Loucy (cell line): ENCODE measurements around the gene TOGARAM1.

Source experiments
- H2AFZ ChIP-seq: fragments of 200-600 bp; sonication (generic); 2 replicates; pipeline ENCODE4 v1.6.0; 2016; ENCODE audit warnings: antibody characterized with exemption, mild to moderate bottlenecking, low read length, moderate library complexity
- H3F3A ChIP-seq: fragments of 200-600 bp; 2 replicates; pipeline ENCODE4 v1.6.0; 2016; ENCODE audit warnings: antibody characterized with exemption, low read depth, mild to moderate bottlenecking
- H3K27me3 ChIP-seq: fragments of 200-600 bp; sonication (generic); 2 replicates; pipeline ENCODE4 v1.6.1; 2014; ENCODE audit warnings: low read length, mild to moderate bottlenecking; ENCODE audit not compliant: insufficient read depth, poor library complexity, severe bottlenecking
- H3K36me3 ChIP-seq: fragments of 200-600 bp; sonication (generic); 2 replicates; pipeline ENCODE4 v1.6.1; 2016; ENCODE audit warnings: low read length; ENCODE audit not compliant: insufficient read depth
- H3K4me1 ChIP-seq: fragments of 200-600 bp; sonication (generic); 2 replicates; pipeline ENCODE4 v1.5.1; 2014; ENCODE audit warnings: low read length, mild to moderate bottlenecking; ENCODE audit not compliant: insufficient read depth, poor library complexity, severe bottlenecking
- H3K4me2 ChIP-seq: fragments of 200-600 bp; sonication (generic); 2 replicates; pipeline ENCODE4 v1.6.0; 2014; ENCODE audit warnings: antibody characterized with exemption, low read length, low read depth, mild to moderate bottlenecking; ENCODE audit not compliant: poor library complexity, severe bottlenecking
- H3K4me3 ChIP-seq: fragments of 200-600 bp; sonication (generic); 2 replicates; pipeline ENCODE4 v1.5.1; 2014; ENCODE audit warnings: low read length, mild to moderate bottlenecking, mixed read lengths; ENCODE audit not compliant: poor library complexity, severe bottlenecking
- H3K79me2 ChIP-seq: fragments of 200-600 bp; sonication (generic); 2 replicates; pipeline ENCODE4 v1.6.1; 2014; ENCODE audit warnings: low read length; ENCODE audit not compliant: insufficient read depth
- H3K9ac ChIP-seq: fragments of 200-600 bp; sonication (generic); 2 replicates; pipeline ENCODE4 v1.6.0; 2014; ENCODE audit warnings: mild to moderate bottlenecking, low read depth, low read length, moderate library complexity; ENCODE audit not compliant: poor library complexity, severe bottlenecking
- H3K9me2 ChIP-seq: fragments of 200-600 bp; sonication (generic); replicated peaks from 2 replicates; pipeline ENCODE4 v1.6.1; 2016; ENCODE audit warnings: low read depth, low read length, mixed read lengths
- H3K9me3 ChIP-seq: fragments of 200-600 bp; sonication (generic); 2 replicates; pipeline ENCODE4 v1.6.1; 2014; ENCODE audit warnings: mild to moderate bottlenecking, antibody characterized with exemption, low read length, low read depth; ENCODE audit not compliant: insufficient read depth
- H4K20me1 ChIP-seq: fragments of 200-600 bp; sonication (generic); 2 replicates; pipeline ENCODE4 v1.6.0; 2014; ENCODE audit warnings: antibody characterized with exemption, low read length, mild to moderate bottlenecking; ENCODE audit not compliant: insufficient read depth, poor library complexity, severe bottlenecking
- CTCF ChIP-seq: fragments of 200-600 bp; sonication (generic); conservative IDR thresholded peaks from 2 replicates; pipeline ENCODE4 v1.5.1; 2014; ENCODE audit warnings: mild to moderate bottlenecking, antibody characterized with exemption, low read length
- EZH2phosphoT487 ChIP-seq: fragments of 200-600 bp; IDR thresholded peaks from 2 replicates; pipeline ENCODE4 v1.6.1; 2018; ENCODE audit warnings: antibody characterized with exemption, mild to moderate bottlenecking, moderate library complexity, borderline replicate concordance

Gene TOGARAM1

GRCh38 chr14:44956866-44957265, 5.1 kb upstream of the TOGARAM1 start:
- TF ChIP-seq EZH2phosphoT487 (no peak), CTCF (no peak)
- H3K4me1 ChIP-seq: peaks cover 67% of the 10 kb centered on the region
- no peaks in the 10 kb centered on the region for H3K9me3 ChIP-seq
- peak overlapping the region; percentile 76 for H3K4me2 ChIP-seq
- H3K9me2 ChIP-seq: no peaks in the 10 kb centered on the region
- H3K9ac ChIP-seq: no peak overlapping the region
- no peak overlapping the region for H2AFZ ChIP-seq
- 0 out of 2 replicates have a peak, but pooled peaks cover 2% of the 10 kb centered on the region for H3K36me3 ChIP-seq
- peaks cover 84% of the 10 kb centered on the region for H3K79me2 ChIP-seq
- no peaks in the 10 kb centered on the region for H3K27me3 ChIP-seq
- H3K4me3 ChIP-seq: peak overlapping the region; percentile 54
- no peaks in the 10 kb centered on the region for H3F3A ChIP-seq
- H4K20me1 ChIP-seq: peaks cover 79% of the 10 kb centered on the region

- H3K36me3 ChIP-seq: no peaks in the 10 kb centered on the region
- H3K9me2 ChIP-seq: no peaks in the 10 kb centered on the region
- peak overlapping the region; percentile 80 for H3K4me2 ChIP-seq
- peak overlapping the region; percentile 94 for H3K4me3 ChIP-seq
- H3K9me3 ChIP-seq: no peaks in the 10 kb centered on the region
- peaks cover 56% of the 10 kb centered on the region for H3K4me1 ChIP-seq
- H3K27me3 ChIP-seq: no peaks in the 10 kb centered on the region
- TF ChIP-seq EZH2phosphoT487 (no peak), CTCF (no peak)
- H2AFZ ChIP-seq: no peak overlapping the region
- peak overlapping the region; percentile 80 for H3K9ac ChIP-seq
- H3K79me2 ChIP-seq: peaks cover 73% of the 10 kb centered on the region
- H4K20me1 ChIP-seq: peaks cover 67% of the 10 kb centered on the region
- H3F3A ChIP-seq: no peaks in the 10 kb centered on the region
Observed at GRCh38 chr14:44959538-44959937, 2.5 kb upstream of the TOGARAM1 start.

DNA sequence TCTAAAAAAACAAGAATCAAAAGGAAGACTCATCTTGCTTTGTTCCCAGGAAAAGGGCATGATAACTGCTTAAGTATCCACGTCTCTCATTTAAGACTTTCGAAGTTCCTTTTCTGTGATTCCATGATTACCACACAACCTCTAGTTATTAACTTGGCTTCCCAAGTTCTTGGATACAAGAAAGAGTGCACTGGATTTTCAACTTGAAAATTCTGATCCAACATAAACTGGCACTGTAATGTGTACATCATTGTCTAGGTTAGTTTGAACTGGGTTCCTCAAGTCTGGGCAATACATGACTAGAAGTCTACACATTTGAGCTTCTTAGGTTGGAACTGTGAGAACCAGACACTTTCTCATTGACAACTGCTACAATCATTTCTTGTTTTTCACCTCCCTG, 1.8 kb upstream of the TOGARAM1 start:
- Histone ChIP-seq H3K36me3 (no peaks in the 10 kb centered on the region), H3K4me3 (peak overlapping the region; percentile 94), H3K4me2 (peak overlapping the region; percentile 80), H3K9me2 (no peaks in the 10 kb centered on the region), H3K9ac (peak overlapping the region; percentile 80), H3F3A (no peaks in the 10 kb centered on the region), H3K79me2 (peaks cover 68% of the 10 kb centered on the region), H3K27me3 (no peaks in the 10 kb centered on the region), H3K9me3 (no peaks in the 10 kb centered on the region), H2AFZ (no peak overlapping the region), H4K20me1 (peaks cover 63% of the 10 kb centered on the region), H3K4me1 (peaks cover 53% of the 10 kb centered on the region)
- TF ChIP-seq CTCF: no peak
